NCI-H2196 (cell line): ENCODE results near the gene SETDB1.
"Not testable (repeated sequence)": the region's sequence is repeated elsewhere in the genome, so short reads cannot be mapped to it uniquely, and the experiment has no call there.

Source experiments
- DNase-seq: peaks from one replicate; lab custom pipeline; 2025; ENCODE audit not compliant: unreplicated experiment; lab: John Stamatoyannopoulos, UW

Gene SETDB1

GRCh38 chr1:150926097-150926741, at the start of gene SETDB1:
Gene SETDB1, plus strand, starts transcription at chr1:150926363. Its CDS starts 1,352 bp downstream, at chr1:150927715.
- peak; percentile 98 for DNase-seq

- DNase-seq = not testable (repeated sequence)
These were observed 47.2 kb upstream of the SETDB1 start for GRCh38 chr1:150878931-150879330.

- no peak for DNase-seq
These were observed 44.7 kb upstream of the SETDB1 start for GRCh38 chr1:150881331-150882070.

GRCh38 chr1:150883121-150883520, 43.0 kb upstream of the SETDB1 start:
- DNase-seq = not testable (repeated sequence)

GRCh38 chr1:150887018-150887417, 39.1 kb upstream of the SETDB1 start, which contains the start of gene CTXND2:
Gene CTXND2, plus strand, starts transcription at chr1:150887136. Its CDS starts 25,179 bp downstream, at chr1:150912315.
- DNase-seq = no peak

GRCh38 chr1:150888727-150889126, 37.4 kb upstream of the SETDB1 start:
- no peak for DNase-seq

- no peak for DNase-seq
These were observed 36.1 kb upstream of the SETDB1 start for GRCh38 chr1:150890033-150890416.

GRCh38 chr1:150893336-150893913, 32.7 kb upstream of the SETDB1 start:
- no peak for DNase-seq

- peak; percentile 49 for DNase-seq
These were observed 30.5 kb upstream of the SETDB1 start for GRCh38 chr1:150895618-150896017.

GRCh38 chr1:150899795-150900194, 26.4 kb upstream of the SETDB1 start:
- not testable (repeated sequence) for DNase-seq

- DNase-seq = no peak
These were observed 23.8 kb upstream of the SETDB1 start for GRCh38 chr1:150902346-150902745.

- DNase-seq = no peak
These were observed 23.4 kb upstream of the SETDB1 start for GRCh38 chr1:150902751-150903150.

- DNase-seq = no peak
These were observed 20.9 kb upstream of the SETDB1 start for GRCh38 chr1:150905301-150905700.

GRCh38 chr1:150906329-150906728, 19.8 kb upstream of the SETDB1 start:
- DNase-seq = no peak

- DNase-seq = no peak
These were observed 19.4 kb upstream of the SETDB1 start for GRCh38 chr1:150906813-150907212.

- no peak for DNase-seq
These were observed 16.5 kb upstream of the SETDB1 start for GRCh38 chr1:150909585-150910180.

- no peak for DNase-seq
These were observed 13.5 kb upstream of the SETDB1 start for GRCh38 chr1:150912623-150913022.

- DNase-seq = no peak
These were observed 8.8 kb upstream of the SETDB1 start for GRCh38 chr1:150917387-150917786.

GRCh38 chr1:150922519-150922975, 3.6 kb upstream of the SETDB1 start:
- DNase-seq = peak; percentile 79

GRCh38 chr1:150925080-150925479, 1.1 kb upstream of the SETDB1 start:
- no peak for DNase-seq

GRCh38 chr1:150927624-150928023, 1.5 kb downstream of the SETDB1 start:
- DNase-seq = no peak

GRCh38 chr1:150928286-150928685, 2.1 kb downstream of the SETDB1 start:
- DNase-seq = no peak
